HG02763 (cell line): ENCODE measurements around the gene DUT.

Experiments used
- ATAC-seq: cut with Tn5 transposase; IDR thresholded peaks from one replicate; pipeline ENCODE4 v1.9.1; 2021; ENCODE audit warnings: mild to moderate bottlenecking, moderate library complexity; ENCODE audit not compliant: unreplicated experiment

DUT gene

DNA sequence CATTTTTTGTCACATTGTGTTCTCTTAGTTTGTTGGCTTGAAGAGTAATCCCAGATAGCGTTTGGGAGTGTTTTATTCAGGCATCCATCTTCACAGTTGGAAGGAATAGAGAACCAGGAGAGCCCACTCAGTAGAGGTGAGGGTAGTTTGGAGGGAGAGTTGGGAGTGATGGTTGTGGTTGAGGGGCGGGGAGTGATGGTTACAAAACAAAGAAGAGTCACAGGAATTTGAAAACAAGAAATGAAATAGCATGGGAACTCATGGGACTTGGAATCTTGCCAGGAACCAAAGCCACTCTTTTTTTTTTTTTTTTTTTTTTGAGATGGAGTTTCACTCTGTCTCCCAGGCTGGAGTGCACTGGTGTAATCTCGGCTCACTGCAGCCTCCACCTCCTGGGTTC is 36.3 kb downstream of the DUT start:
- ATAC-seq: no peak

GRCh38 chr15:48370460-48370859 is 39.2 kb downstream of the DUT start:
- no peak for ATAC-seq

DNA sequence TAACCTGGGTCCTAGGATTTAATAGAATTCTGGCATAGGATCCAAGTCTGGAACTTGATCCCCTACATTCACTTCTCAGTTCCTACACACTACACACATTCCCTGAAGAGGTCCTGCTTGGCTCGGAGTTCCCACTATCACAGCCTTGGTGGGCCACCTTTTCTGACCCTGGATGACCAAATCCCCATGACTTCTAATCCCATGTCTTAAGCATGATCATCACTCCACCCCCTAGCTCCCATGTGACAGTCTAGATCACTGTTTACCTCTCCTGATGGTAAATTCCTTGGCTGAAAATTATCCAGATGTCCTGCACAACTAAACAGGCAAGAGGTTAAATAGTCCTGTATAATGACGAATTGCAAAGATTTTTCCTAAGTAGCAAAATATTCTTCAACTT is 40.3 kb downstream of the DUT start:
- ATAC-seq: no peak

- ATAC-seq: no peak
Measured at GRCh38 chr15:48371961-48372360, 40.7 kb downstream of the DUT start.

GRCh38 chr15:48373821-48374451 is 42.7 kb downstream of the DUT start:
- ATAC-seq: no peak

DNA sequence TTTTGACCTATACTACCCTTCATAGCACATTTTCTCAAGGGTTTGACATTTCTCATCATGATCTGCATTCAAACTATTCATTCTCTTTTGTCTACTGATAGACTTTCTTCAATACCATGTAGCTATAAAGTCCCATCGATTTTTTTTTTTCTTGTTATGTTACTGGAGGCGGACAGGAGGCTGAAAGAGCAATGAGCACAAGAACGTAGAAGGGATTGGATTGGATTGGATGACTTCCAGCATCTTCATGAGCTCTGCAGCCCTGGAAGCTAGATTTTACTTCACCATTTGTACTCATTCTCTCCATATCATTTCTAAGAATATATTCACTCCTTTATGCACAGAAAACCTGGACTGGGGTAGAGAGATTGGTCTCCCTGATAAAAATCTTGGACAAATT is 43.2 kb downstream of the DUT start:
- ATAC-seq: no peak

DNA sequence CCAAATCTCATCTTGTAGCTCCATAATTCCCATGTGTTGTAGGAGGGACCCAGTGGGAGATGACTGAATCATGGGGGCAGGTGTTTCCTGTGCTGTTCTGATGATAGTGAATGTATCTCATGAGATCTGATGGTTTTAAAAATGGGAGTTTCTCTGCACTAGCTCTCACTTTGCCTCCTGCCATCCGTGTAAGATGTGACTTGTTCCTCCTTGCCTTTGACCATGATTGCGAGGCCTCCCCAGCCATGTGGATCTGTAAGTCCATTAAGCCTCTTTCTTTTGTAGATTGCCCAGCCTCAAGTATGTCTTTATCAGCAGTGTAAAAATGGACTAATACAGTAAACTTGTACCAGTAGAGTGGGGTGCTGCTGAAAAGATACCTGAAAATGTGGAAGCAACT is 44.5 kb downstream of the DUT start:
- no peak for ATAC-seq

- ATAC-seq: no peak
Measured at GRCh38 chr15:48380198-48380597, 49.0 kb downstream of the DUT start.

GRCh38 chr15:48381861-48382260 is 50.6 kb downstream of the DUT start:
- ATAC-seq: no peak

GRCh38 chr15:48383031-48383430 is 51.8 kb downstream of the DUT start:
- no peak for ATAC-seq

DNA sequence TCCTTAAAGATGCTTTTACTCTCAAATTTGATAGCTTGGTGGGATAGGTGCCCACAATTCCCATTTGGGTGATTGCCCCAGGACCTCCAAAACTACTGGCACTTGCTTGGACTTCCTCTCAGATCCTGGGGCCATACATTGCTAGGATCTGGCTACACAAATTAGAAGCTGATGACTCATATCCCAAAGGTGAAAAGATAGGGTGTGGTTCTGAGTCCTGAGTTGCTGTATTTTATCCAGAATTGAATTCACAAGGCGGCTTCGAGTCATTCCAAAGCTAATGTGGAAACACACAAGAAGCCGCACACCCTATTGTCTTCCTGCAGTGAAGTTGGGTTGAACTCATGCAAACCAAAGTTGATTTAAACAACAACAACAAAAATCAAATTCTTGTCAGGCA is 53.4 kb downstream of the DUT start:
- no peak for ATAC-seq

- ATAC-seq: no peak
Measured at GRCh38 chr15:48385031-48385830, 54.0 kb downstream of the DUT start.

- ATAC-seq: no peak
Measured at GRCh38 chr15:48388016-48388851, 57.0 kb downstream of the DUT start.

GRCh38 chr15:48388910-48389309 is 57.7 kb downstream of the DUT start:
- ATAC-seq: no peak

DNA sequence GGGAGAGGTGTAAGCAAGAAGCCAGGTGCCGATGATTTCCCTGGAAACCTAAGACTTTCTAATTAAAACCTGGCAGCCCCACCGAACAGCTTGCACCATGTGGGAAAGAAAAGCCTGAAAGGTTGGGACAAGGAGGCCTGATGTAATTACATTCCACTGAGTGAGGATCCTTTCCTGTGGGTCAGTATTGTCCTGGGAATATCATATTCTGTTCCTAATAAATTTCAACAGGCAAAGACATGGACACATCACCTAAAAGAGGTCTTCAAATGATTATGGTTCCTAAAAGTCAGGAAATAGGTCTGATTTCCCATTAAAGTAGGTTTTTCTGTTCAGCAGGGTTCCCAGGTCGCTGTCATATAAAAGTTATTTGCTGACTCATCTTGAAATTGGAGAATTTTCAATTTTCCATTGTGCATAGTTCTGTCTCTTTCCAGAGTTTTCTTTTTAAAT is 58.5 kb downstream of the DUT start:
- no peak for ATAC-seq

GRCh38 chr15:48391950-48392349 is 60.7 kb downstream of the DUT start:
- no peak for ATAC-seq

GRCh38 chr15:48392356-48392755 is 61.1 kb downstream of the DUT start:
- ATAC-seq: no peak
